GM18861 (cell line): Measurements from ENCODE around the gene UBE2L3.
"Not testable (repeated sequence)": the region's sequence is repeated elsewhere in the genome, so short reads cannot be mapped to it uniquely, and the experiment has no call there.

Experiments used
- ATAC-seq: cut with Tn5 transposase; IDR thresholded peaks from one replicate; pipeline ENCODE4 v1.9.1; 2021; ENCODE audit not compliant: unreplicated experiment

UBE2L3 gene

DNA sequence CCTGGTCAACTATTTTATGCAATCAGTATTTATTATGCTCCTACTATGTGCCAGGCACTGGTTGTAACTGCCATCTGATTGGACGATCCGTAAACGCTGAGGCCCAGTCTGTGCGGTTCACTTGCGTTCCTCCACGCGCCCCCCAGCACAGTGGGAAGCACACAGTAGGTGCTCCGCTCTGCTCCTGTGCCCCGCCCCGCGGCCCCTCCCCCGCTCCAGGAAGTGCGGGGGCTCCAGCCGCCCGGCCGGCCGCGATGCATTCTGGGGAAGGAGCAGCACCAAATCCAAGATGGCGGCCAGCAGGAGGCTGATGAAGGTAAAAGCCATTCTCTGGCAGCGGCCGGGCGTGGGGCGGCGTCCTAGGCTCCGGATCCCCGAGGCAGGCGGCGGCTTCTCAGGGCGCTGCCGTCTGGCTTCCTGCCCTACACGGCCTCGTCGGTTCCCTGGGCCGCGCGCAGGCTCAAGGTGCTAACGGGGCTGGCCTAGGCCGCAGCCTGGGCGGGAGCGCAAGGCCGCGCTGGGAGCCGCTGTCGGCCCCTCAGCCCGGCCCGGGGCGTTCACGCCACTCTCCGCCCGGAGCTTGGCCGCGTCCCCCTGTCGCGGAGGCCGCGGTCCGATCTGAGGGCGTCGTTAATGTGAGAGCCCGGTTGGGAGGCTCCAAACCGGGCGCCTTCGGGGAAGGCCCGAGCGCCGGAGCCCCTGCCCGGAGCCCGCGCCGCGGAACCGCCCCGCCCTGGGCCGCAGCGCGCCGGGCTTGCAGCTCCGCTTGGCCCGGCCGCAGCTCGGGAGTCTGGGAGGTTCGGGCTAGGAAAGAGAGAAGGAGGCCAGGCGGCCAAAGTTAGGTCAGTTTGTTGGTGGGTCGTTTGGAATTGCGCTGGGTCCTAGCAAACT is at the start of gene UBE2L3:
Gene UBE2L3, plus strand, starts transcription at position 259 of the 891 bp plus-strand sequence. Its CDS starts 31 bp downstream, at position 290.
- ATAC-seq = no peak

DNA sequence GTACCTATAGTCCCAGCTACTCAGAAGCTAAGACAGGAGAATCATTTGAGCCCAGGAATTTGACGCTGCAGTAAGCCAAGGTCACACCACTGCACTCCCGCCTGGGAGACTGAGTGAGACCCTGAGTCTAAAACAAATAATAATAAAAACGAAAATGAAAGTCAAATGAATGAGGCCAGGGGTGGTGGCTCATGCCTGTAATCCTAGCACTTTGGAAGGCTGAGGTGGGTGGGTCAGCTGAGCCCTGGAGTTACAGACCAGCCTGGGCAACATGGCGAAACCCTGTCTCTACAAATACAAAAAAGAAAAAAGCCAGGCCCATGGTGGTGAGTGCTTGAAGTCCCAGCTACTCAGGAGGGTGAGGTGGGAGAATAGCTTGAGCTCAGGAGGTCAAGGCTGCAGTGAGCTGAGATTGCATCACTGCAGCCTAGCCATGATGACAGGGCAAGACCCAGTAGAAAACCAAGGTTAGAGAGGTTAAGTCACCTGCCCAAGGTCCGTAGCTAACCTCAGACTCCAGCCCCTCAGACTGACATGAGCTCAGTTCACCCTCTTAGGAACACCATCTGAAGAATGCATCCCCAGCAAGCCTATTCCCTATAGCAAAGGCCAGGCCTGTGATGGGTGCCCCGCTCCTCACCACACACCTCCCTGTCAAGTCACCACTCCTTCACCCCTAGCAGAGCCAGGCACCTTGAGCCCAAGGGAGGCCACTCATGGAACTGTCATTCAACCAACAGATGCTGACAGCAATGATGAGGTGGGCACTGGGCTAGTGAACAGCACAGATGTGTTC is 40.6 kb upstream of the UBE2L3 start:
- ATAC-seq = not testable (repeated sequence)

DNA sequence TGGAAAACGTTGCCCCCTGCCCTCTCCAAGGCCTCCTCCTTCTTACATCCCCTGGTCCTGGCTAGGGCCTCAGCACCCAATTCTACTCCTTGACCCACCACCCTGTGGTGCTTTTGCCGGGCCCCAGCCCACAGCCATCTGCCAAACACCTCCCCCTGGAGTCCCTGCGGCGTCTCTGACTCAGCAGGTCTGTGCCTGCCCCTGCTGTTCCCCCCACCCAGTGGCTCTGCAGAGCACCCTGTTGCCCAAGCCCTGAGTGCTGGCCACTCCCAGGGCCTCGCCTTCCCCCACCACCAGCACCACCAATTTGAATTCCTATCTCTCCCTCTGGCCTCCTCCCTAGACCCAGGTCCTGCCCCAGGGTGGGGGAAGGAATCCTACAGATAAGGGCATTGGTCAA is 36.0 kb upstream of the UBE2L3 start:
- not testable (repeated sequence) for ATAC-seq

DNA sequence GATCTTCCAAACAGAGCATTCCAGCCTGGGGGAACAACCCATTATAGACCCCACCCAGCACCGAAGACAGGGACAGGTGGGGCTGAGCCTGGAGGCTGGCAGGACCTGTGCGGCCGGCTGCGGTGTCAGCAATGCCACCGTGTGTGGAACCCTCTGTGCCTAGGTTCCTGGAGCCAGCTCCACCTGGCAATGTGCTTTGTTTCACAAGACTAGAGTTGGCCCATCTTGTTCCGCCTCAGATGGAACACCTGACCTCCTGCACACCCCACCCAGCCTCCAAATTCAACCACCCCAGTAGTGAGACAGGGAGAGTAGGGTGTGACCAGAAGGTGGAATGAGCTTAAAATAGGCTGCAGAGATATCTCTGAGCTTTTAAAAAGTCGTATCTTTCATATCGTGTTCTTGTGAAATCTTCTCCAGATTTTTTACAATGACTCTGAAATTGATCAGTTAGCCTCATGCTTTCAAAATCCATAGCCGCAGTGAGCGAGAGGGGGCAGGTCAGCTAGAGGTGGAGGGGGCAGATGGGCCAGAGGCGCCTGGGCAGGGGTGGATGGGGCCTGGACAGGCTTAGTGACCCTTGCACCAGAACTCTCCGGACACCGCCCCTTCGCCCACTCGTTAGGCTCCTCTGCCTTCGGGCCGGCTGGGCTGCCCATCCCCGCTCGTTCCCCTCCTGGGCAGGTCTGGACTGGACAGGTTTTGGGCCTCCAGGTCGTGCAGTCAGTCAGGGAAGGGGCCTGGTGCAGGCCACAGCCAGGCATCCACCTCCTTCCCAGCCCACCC is 34.5 kb upstream of the UBE2L3 start:
- ATAC-seq = not testable (repeated sequence)

DNA sequence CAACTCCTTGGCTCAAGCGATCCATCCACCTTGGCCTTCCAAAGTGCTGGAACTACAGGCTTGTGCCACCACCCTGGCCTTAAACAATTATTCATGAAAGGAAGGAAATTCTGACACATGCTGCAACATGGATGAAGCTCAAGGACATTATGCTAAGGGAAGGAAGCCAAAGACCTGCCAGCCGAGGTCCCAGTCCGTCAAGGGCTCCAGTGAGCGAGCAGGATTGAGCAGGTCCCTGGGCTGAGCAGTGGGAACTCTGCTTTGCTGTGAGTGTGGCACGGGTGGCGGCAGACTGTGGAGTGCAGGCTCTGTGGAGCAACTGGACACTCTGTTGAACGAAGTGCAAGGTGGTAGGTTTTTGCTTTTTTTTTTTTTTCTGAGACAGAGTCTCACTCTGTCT is 27.7 kb upstream of the UBE2L3 start:
- not testable (repeated sequence) for ATAC-seq

DNA sequence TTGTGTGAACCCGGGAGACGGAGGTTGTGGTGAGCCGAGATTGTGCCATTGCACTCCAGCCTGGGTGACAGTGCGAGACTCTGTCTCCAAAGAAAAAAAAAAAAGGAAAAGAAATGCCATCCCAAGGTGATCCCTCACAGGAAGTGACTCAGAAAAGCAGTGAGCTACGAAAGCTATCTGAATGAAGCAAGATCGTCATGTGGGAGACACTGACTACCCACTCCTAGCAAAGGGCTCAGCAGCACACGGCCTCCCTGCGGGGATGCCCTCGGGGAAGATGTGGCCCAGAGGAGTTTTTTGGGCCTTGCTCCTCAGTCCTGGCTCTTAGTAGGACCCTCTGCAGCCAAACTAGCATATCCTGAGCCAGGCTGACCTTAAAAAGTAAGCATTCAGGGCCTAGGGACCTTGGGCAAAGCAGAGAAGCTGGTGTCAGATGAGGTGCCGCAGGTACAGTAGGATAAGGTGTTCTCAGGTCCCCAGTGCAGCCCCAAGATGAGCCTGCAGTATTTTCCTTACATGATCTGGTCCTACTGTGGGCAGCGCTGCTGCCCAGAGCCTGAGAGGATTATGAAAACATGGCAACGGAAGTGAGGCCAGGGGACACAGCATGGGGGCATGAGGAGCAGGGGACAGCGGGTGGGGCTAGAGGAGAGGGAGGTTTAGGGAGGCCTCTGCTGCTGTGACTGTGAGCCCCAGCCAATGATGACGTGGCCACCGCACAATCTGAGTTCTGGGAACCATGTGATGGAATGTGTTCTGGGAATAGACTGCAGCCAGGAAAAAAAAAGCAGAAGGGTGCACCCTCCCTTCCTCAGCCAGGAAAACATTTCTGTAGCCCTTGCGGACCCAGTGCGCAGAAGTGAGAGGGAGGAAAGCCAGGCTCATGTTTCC is 22.8 kb upstream of the UBE2L3 start:
- ATAC-seq = not testable (repeated sequence)

DNA sequence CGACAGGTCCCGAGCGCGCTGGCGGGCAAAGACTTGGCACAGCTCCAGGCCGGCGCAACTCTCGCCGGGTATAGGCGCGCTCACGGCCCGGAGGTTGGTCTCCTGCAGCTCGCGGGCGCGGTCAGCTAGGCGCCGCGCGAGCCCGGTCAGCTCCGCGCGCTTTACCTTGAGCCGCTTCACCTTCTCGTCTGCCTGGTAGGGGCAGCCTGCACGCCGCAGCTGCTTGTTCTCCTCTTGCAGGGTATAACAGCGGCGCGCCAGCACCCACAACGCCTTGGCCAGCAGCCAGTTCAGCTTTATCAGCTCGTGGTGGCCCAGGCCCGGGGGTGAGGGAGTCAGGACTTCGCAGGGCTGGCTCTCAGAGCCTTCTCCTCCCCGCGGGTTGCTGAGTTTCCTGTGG is 18.0 kb upstream of the UBE2L3 start:
- ATAC-seq = not testable (repeated sequence)

DNA sequence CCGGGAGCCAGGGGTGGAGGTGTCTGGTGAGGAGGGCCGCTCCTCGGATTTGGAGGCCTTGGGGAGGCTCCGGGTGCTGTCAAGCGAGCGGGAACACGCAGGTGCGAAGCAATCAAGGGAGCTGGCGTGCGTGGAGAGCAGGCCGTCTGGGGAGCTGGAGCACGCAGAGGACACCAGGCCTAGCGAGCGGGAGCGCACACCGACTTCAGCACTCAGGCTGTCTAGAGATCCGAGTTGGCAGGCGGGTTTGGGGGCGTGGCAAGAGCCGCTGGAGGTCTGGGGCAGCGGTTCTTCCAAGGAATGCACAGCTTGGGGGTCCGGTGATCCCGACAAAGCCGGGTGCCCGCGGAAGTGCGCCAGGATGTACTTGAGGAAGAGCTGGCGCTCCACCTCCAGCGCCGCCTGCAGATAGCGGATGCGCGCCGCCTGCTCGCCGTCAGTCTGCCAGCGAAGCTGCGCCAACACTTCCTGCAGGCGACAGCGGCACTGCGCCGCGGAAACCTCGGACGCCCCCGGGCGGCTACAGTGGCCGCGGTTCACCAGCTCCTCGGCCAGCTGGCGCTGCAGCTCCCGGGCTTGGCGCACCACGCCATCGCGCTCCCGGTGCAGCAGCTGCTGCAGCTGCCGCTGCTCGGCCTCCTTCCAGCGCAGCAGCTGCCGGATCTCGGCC is 17.4 kb upstream of the UBE2L3 start:
- ATAC-seq = peak; percentile 48

DNA sequence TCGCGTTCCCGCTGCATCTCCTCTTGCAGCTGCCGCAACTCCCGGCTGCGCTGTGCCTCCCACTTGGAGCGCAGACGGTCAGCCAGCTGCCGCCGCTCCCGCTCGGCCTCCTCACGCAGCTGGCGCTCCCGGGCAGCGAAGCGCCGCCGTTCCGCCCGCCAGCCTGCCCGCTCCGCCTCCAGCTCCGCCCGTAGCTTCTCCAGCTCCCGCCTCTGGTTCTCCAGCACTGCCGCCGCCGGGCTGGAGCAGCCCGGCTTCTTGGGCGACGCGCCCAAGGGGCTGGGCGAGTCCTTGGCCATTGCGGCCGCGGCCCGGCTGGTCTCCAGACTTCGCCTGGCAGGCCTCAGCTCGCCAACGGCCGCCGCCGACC is 16.9 kb upstream of the UBE2L3 start:
- ATAC-seq = peak; percentile 32

DNA sequence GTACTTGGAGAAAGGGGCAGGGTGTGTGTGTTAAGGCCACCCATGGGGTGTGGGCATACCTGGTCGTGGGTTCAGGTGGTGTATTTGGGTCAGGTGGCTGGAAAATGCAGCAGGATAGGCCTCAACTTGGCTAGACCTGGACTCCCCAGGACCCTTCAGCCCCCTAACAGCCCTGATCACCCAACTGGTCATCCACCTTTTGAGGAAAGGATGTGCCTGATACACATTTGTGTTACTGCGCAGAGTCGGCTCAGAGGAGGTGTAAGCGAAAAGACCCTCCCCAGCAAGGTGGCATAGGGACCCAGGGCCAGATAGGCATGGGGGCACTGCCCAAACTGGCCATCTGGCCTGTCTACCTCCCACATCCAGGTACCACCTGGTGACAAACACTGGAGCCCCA is 16.2 kb upstream of the UBE2L3 start, which contains the start of gene RIMBP3C:
Gene RIMBP3C, minus strand, starts transcription at position 101 of the 400 bp plus-strand sequence. CDS start 485 bp downstream, outside the sequence.
- not testable (repeated sequence) for ATAC-seq

DNA sequence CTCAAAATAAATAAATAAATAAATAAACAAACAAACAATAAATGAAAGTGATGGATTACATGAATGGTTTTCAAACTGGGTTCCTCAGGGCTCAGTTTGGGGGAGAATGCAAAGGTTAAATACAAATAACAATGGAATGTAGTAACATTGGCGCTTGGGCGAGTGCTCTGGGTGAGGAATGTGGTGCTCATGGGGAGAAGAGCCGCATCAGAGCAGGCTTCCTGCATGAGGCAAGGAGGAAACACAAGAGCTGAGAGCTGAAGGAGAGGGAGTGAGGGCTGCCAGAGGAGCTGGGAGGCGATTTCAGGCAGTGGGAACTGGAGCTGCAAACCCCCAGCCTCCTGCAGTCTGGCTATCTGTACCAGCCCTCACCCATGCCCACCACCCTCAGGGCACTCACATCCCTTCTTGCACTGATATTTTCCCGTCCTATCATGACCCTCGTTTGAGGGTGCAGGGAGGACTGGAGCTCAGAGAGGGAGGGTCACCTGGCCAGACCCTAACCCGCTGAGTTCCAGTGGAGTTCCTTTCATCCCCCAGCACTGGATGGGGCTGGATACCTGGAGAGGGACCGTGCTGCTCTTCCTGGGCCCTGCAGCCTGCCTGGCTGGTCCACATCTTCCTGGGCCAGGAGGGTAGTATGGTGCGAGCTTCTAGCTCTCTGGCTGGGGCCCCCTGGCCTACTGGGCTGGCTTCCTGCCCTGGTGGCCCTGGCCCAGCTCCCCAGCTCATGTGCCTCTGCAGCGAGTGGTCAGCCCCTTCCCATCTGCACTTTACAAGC is 8.0 kb upstream of the UBE2L3 start:
- ATAC-seq = not testable (repeated sequence)

DNA sequence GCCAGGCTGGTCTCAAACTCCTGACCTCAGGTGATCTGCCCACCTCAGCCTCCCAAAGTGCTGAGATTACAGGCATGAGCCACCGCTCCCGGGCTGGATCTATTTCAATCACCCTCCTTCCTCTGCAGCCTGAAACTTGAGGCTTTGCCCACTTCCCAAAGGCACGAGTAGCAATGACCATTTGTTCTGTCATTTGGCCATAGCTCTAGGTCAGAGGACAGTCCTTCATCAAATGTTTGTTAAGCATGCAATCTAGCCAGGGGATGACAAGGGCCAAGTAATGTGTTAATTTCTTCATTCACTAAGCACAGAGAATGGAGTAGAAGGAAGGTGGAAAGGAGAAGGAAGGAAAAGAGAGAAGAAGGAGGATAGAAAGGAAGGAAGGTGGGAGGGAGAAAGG is 6.9 kb upstream of the UBE2L3 start:
- ATAC-seq = not testable (repeated sequence)

DNA sequence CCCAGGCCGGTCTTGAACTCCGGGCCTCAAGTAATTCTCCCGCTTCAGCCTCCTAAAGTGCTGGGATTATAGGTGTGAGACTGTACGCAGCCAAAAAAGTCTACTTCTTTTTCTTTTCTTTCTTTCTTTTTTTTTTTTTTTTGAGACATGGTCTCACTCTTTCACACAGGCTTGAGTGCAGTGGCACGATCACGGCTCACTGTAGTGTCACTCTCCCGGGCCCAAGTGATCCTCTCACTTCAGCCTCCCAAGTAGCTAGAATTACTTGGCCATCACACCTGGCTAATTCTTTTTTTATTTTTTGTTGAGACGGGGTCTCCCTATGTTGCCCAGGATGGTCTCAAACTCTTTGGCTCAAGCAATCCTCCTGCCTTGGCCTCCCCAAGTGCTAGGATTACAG is 3.6 kb upstream of the UBE2L3 start:
- no peak for ATAC-seq

DNA sequence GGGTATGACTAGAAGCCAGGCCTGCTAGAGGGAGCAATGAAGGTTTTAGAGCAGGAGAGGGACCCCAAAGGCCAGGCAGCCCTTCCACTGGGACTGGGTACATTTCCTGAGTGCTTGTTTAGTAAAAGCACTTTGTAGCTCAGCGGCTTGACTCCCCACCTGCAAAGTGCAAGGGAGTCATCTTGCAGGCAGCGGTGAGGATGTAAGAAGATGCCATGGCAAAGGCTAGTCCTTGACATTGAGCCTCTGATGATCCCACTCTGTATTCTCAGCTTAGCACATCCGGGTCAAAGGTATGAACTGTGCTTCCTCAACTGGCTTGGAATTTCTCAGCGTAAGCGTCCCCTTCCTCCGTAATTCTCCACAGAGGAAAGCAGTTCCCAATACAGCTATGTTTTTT is 3.1 kb upstream of the UBE2L3 start:
- ATAC-seq = no peak

DNA sequence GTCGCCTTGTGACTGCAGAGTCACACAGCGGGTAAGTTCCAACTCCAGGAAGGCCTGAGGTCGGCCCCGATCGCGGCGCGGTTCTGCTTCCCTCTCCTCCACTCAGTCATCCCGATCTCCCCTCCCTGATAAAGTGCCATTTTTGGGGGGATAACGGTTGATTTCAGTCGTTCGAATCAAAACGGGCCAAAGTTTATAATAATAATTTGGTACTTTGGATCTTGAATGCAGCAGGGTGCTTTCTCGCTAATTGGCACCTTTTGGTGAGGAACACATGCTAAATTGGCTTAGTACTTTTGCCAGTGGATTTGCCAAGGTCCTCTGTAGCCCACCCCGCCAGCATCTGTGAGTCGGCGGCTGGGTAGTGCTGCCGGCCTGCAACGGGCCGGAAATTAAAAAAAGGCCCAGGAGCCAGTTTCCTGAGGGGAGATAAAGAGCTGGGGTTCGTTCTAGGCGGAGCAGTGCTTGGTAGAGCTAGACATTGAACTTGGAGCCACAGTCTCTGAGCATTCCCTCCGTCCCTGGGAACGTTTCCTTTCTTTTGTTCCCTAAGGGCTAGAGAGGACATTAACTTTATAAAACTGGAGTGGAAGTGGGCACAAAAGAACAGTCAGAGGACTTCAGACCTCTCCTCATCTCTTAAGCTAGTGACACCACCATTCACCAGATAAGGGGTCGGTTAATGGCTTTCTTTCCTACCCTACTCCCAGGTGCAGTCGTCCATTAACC is 997 bp downstream of the UBE2L3 start:
- no peak for ATAC-seq

DNA sequence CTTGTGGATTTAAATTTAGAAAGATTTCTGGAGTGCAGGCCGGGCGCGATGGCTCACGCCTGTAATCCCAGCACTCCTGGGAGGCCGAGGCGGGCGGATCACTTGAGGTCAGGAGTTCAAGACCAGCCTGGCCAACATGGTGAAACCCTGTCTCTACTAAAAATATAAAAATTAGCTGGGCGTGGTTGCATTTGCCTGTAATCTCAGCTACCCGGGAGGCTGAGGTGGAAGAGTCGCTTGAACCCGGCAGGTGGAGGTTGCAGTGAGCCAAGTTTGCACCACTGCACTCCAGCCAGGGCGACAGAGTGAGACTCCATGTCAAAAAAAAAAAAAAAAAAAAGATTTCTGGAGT is 1.5 kb downstream of the UBE2L3 start:
- ATAC-seq = not testable (repeated sequence)

DNA sequence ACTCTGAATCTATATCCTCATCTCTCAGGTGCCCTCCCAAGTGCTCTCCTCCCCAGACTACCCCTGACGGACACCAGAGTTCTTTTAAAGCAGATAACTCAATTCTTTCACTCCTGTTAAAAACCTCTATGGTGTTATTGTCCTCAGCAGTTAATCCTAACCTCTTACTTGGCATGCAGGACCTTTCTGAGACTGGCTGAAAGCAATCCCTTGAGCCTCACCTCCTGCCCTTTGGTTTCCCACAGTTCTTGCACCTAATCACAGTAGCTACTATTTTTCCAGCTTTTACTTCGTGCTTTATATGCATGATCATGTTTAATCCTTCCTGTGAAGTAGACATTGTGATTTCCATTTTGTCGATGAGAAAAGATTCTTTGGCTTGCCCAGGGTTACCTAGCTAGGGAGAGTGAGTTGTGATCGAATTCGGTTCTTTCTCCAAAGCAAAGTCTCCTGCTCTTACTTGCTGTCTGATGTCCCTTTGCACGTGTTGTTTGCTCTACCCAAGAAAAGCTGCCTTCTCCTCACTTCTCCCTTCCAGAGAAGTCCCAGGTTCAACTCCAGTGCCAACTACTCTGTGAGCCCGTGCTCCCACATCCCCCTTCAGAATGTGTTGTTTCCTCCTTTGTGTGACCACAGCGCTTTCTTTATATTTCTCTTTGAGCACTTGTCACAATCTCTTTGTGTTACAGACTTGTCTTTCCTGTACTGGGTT is 2.1 kb downstream of the UBE2L3 start:
- ATAC-seq = no peak

DNA sequence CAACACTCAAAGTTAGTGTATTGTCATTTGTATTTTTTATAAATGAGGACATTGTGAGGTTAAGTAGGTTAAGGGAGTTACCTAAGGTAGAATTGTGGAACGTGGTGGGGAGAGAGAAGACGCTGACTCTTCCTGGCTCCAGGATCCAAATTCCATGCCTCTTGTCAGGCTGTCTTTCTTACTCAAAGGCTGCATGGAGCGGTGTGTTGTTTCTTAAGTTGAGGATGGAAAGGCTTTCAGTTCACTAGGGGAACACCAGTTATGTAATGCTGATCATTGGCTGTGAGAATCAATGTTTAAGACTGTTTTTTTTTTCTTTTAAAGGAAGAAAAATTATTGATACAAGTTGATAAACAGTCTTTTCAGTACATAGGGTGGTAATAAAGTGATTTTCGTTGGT is 2.9 kb downstream of the UBE2L3 start:
- ATAC-seq = no peak
